Measurements from ENCODE around the gene HOXA6. TPM values are rescaled to one million over a fixed set of nuclear protein-coding genes. Genes with fewer than 3 reads are reported as not detected.
A peak's percentile ranks its signal among the peaks of the same experiment; 100 is the strongest.

Gene HOXA6
- total RNA-seq, 2 experiments from 2014 or later, result not detected

- peaks cover 15% of the 10 kb centered on the region for H3K4me1 Mint-ChIP-seq
Observed at GRCh38 chr7:27101171-27101956, 46.2 kb downstream of the HOXA6 start.

GRCh38 chr7:27100694-27101170, 46.8 kb downstream of the HOXA6 start:
- ChIA-PET CTCF (no interaction called here), POLR2A (no interaction called here)
- Mint-ChIP-seq H3K4me3 (no peak overlapping the region), H3K27me3 (peaks cover 73% of the 10 kb centered on the region), H3K27ac (no peak overlapping the region), H3K36me3 (ENCODE audit: low read depth) (peaks cover 8% of the 10 kb centered on the region), H3K4me1 (peaks cover 16% of the 10 kb centered on the region), H3K9me3 (no peaks in the 10 kb centered on the region)
- DNase-seq, result no peak

More at GRCh38 chr7:27101171-27101956, 46.2 kb downstream of the HOXA6 start:
- Mint-ChIP-seq H3K27ac (no peak overlapping the region), H3K9me3 (no peaks in the 10 kb centered on the region), H3K4me3 (no peak overlapping the region), H3K27me3 (peaks cover 72% of the 10 kb centered on the region), H3K36me3 (ENCODE audit: low read depth) (peaks cover 8% of the 10 kb centered on the region)
- POLR2A ChIA-PET, result no interaction called here
- CTCF ChIA-PET, result no interaction called here
- DNase-seq, result no peak

GRCh38 chr7:27099453-27100370, 47.9 kb downstream of the HOXA6 start:
- H3K4me3 Mint-ChIP-seq, result no peak overlapping the region
- ChIA-PET POLR2A (no interaction called here), CTCF (interaction anchor here (0.5 kb wide), 1 partner anchor 249 kb away, joined by 5 read pairs; no protein-coding TSS in a partner anchor)

GRCh38 chr7:27098578-27099451, 48.8 kb downstream of the HOXA6 start:
- Mint-ChIP-seq H3K9me3 (no peaks in the 10 kb centered on the region), H3K27me3 (peaks cover 82% of the 10 kb centered on the region), H3K27ac (no peak overlapping the region), H3K4me1 (peaks cover 26% of the 10 kb centered on the region), H3K4me3 (no peak overlapping the region), H3K36me3 (ENCODE audit: low read depth) (peaks cover 8% of the 10 kb centered on the region)
- ChIA-PET CTCF (interaction anchor here (0.5 kb wide), 2 partner anchors 22 to 248 kb away, joined by 5 read pairs; no protein-coding TSS in a partner anchor), POLR2A (no interaction called here)
- no peak for DNase-seq

More at GRCh38 chr7:27099453-27100370, 47.9 kb downstream of the HOXA6 start:
- Mint-ChIP-seq H3K36me3 (ENCODE audit: low read depth) (peaks cover 8% of the 10 kb centered on the region), H3K27me3 (peaks cover 80% of the 10 kb centered on the region), H3K4me1 (peaks cover 25% of the 10 kb centered on the region), H3K27ac (no peak overlapping the region), H3K9me3 (no peaks in the 10 kb centered on the region)
- DNase-seq, result no peak

GRCh38 chr7:27097686-27098577, 49.6 kb downstream of the HOXA6 start:
- DNase-seq, result no peak
- Mint-ChIP-seq H3K36me3 (ENCODE audit: low read depth) (peaks cover 8% of the 10 kb centered on the region), H3K4me3 (peak overlapping the region; percentile 85), H3K9me3 (no peaks in the 10 kb centered on the region), H3K27ac (no peak overlapping the region), H3K27me3 (peaks cover 80% of the 10 kb centered on the region), H3K4me1 (peaks cover 26% of the 10 kb centered on the region)
- CTCF ChIA-PET, result no interaction called here
- POLR2A ChIA-PET, result no interaction called here

- Mint-ChIP-seq H3K27ac (no peak overlapping the region), H3K4me3 (peak overlapping the region; percentile 85), H3K9me3 (no peaks in the 10 kb centered on the region), H3K27me3 (peaks cover 81% of the 10 kb centered on the region), H3K36me3 (ENCODE audit: low read depth) (peaks cover 8% of the 10 kb centered on the region), H3K4me1 (peaks cover 20% of the 10 kb centered on the region)
- ChIA-PET POLR2A (interaction anchor here (0.9 to 1.0 kb wide), 2 partner anchors 232 to 234 kb away, joined by 3 to 5 read pairs; no protein-coding TSS in a partner anchor), CTCF (interaction anchor here (1.3 kb wide), 2 partner anchors 8 to 54 kb away, joined by 3 to 6 read pairs; no protein-coding TSS in a partner anchor)
- no peak for DNase-seq
Observed at GRCh38 chr7:27096768-27097514, 50.6 kb downstream of the HOXA6 start.

DNA sequence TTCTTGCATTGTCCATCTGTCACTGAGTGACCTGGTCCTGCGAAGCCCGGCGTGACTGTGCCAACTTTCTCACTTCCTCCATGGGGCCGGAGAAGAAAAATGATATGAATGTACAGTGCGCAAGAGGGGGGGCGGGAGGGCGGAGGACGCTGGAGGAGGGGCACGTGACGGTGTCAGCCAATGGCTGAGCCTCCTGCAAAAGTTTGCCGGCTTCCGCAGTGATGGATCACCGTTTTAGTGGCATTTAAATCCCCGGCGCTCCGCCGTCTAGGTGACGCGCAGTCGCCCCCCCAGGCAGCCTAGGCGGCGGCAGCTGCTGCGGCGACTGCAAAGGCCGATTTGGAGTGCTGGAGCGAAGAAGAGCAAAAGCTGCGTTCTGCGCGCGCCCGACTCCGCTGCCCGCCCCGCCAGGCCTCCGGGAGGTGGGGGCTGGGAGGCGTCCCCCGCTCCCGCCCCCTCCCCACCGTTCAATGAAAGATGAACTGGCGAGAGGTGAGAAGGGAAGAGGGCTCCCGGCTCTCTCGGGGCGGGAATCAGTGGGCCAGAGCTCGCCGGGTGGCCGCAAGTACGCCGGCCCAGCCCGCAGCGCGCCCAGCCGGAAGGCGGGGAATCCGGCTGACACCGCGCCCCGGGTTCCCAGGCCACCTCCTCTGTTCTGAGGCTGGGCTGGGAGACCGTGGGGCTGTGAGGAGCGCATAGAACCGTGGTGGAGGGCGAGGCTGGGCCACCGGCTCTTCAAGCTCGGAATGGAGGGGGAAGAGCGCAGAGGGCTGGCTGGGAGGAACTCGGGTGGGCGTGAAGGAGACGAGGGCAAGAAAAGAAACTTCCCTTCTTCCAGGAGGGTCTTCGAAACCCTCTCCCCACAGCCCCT, 51.4 kb downstream of the HOXA6 start, which contains the start of gene HOXA1:
TSS of gene HOXA1 (minus strand) at position 104 of the 871 bp plus-strand sequence. CDS start at position 16, 88 bp downstream.
- POLR2A ChIA-PET, result interaction anchor here (0.9 to 1.0 kb wide), 2 partner anchors 231 to 233 kb away, joined by 3 to 5 read pairs; no protein-coding TSS in a partner anchor

More for the DNA sequence above, 51.4 kb downstream of the HOXA6 start, which contains the start of gene HOXA1:
- Mint-ChIP-seq H3K4me3 (peak within 1 kb of the TSS; percentile 85), H3K27me3 (peaks cover 81% of the 10 kb centered on the region), H3K4me1 (peaks cover 20% of the 10 kb centered on the region), H3K36me3 (ENCODE audit: low read depth) (peaks cover 4% of the 10 kb centered on the region), H3K9me3 (no peaks in the 10 kb centered on the region), H3K27ac (peak within 1 kb of the TSS; percentile 70)
- CTCF ChIA-PET, result interaction anchor here (1.3 kb wide), 2 partner anchors 9 to 54 kb away, joined by 3 to 6 read pairs; no protein-coding TSS in a partner anchor
- DNase-seq, result peak; percentile 78

Other genes starting within 250 kb of the HOXA6 start
- gene HOXA1, start 51.8 kb downstream of the HOXA6 start, total RNA-seq, result under 1 TPM; 0.70 to 0.86 TPM
- not detected for gene HOXA2, start 45.1 kb downstream of the HOXA6 start, total RNA-seq
- gene HOXA4, start 17.0 kb downstream of the HOXA6 start, total RNA-seq, result under 1 TPM in 1 of 2 experiments, not detected in 1; 0.15 TPM
- not detected for gene HOXA5, start 4.1 kb downstream of the HOXA6 start, total RNA-seq
- gene HOXA3, start 4.8 kb upstream of the HOXA6 start, total RNA-seq, result not detected
- gene HOXA7, start 8.9 kb upstream of the HOXA6 start, total RNA-seq, result not detected
- not detected for gene HOXA9, start 17.8 kb upstream of the HOXA6 start, total RNA-seq
- gene HOXA10, start 26.5 kb upstream of the HOXA6 start, total RNA-seq, result not detected
- gene HOXA11, start 37.5 kb upstream of the HOXA6 start, total RNA-seq, result not detected
- gene HOXA13, start 52.3 kb upstream of the HOXA6 start, total RNA-seq, result not detected
- not detected for gene EVX1, start 95.0 kb upstream of the HOXA6 start, total RNA-seq

All from activated CD4-positive, alpha-beta memory T cell treated with anti-CD3 and anti-CD28 coated beads, Interleukin-2, amount 10 ng/mL, durations not matched to agents 7 days and 5 days (primary cell).